BE2C (cell line): Measurements from ENCODE around the gene KAT2B.

Experiments used
- DNase-seq: peaks from one replicate; pipeline ENCODE4 v3.0.0-alpha.2; 2020
- H3K27me3 ChIP-seq: fragments of 250-450 bp; sonication (Bioruptor Pico); 2 replicates; pipeline ENCODE4 v1.5.1; 2020; ENCODE audit warnings: mild to moderate bottlenecking
- H3K36me3 ChIP-seq: fragments of 250-450 bp; sonication (Bioruptor Pico); 2 replicates; pipeline ENCODE4 v1.5.1; 2020; ENCODE audit warnings: mild to moderate bottlenecking
- H3K4me1 ChIP-seq: fragments of 250-450 bp; sonication (Bioruptor Pico); 2 replicates; pipeline ENCODE4 v1.5.1; 2020
- H3K4me3 ChIP-seq: 2 replicates; pipeline ENCODE4 v1.5.1; 2011; ENCODE audit warnings: low read depth, low read length
- H3K9me3 ChIP-seq: fragments of 250-450 bp; sonication (Bioruptor Pico); 2 replicates; pipeline ENCODE4 v1.5.1; 2020
- CTCF ChIP-seq: IDR thresholded peaks from 2 replicates; pipeline ENCODE4 v1.5.1; 2012; ENCODE audit warnings: mild to moderate bottlenecking, low read depth, low read length

Gene KAT2B

GRCh38 chr3:20046556-20046955 lies 6.3 kb downstream of the KAT2B start:
- H3K27me3 ChIP-seq = no peaks in the 10 kb centered on the region
- no peak for DNase-seq
- H3K9me3 ChIP-seq = no peaks in the 10 kb centered on the region
- TF ChIP-seq CTCF = no peak
- no peaks in the 10 kb centered on the region for H3K36me3 ChIP-seq
- no peak overlapping the region for H3K4me3 ChIP-seq
- no peaks in the 10 kb centered on the region; the same call in 1 of the 2 replicates for H3K4me1 ChIP-seq

GRCh38 chr3:20047341-20047779 lies 7.1 kb downstream of the KAT2B start:
- no peaks in the 10 kb centered on the region for H3K9me3 ChIP-seq
- no peak overlapping the region for H3K4me3 ChIP-seq
- DNase-seq = no peak
- no peaks in the 10 kb centered on the region for H3K27me3 ChIP-seq
- H3K4me1 ChIP-seq = no peaks in the 10 kb centered on the region; the same call in 1 of the 2 replicates
- no peaks in the 10 kb centered on the region for H3K36me3 ChIP-seq
- no peak for TF ChIP-seq CTCF

- no peak for DNase-seq
- no peaks in the 10 kb centered on the region for H3K9me3 ChIP-seq
- TF ChIP-seq CTCF = no peak
- H3K4me3 ChIP-seq = no peak overlapping the region
- no peaks in the 10 kb centered on the region for H3K27me3 ChIP-seq
- no peaks in the 10 kb centered on the region; the same call in 1 of the 2 replicates for H3K4me1 ChIP-seq
- no peaks in the 10 kb centered on the region for H3K36me3 ChIP-seq
Observed at GRCh38 chr3:20047976-20048883, 8.0 kb downstream of the KAT2B start.

GRCh38 chr3:20051123-20051806 lies 11.0 kb downstream of the KAT2B start:
- Histone ChIP-seq H3K36me3 (no peaks in the 10 kb centered on the region), H3K27me3 (no peaks in the 10 kb centered on the region), H3K4me1 (no peaks in the 10 kb centered on the region; the same call in 1 of the 2 replicates), H3K4me3 (no peak overlapping the region), H3K9me3 (no peaks in the 10 kb centered on the region)
- TF ChIP-seq CTCF = no peak
- DNase-seq = no peak

- no peak for DNase-seq
- Histone ChIP-seq H3K36me3 (no peaks in the 10 kb centered on the region), H3K9me3 (no peaks in the 10 kb centered on the region), H3K4me1 (no peaks in the 10 kb centered on the region; the same call in 1 of the 2 replicates), H3K4me3 (no peak overlapping the region), H3K27me3 (no peaks in the 10 kb centered on the region)
- TF ChIP-seq CTCF = no peak
Observed at GRCh38 chr3:20052851-20053250, 12.6 kb downstream of the KAT2B start.
